Cardiac septum (tissue), 1 donor: Measurements from ENCODE around the gene OR2T3. TPM values are rescaled to one million over a fixed set of nuclear protein-coding genes. Genes with fewer than 3 reads are reported as not detected.
"Not testable (repeated sequence)": the region's sequence is repeated elsewhere in the genome, so short reads cannot be mapped to it uniquely, and the experiment has no call there.

Source experiments
- DNase-seq: peaks from one replicate; pipeline ENCODE4 v3.0.0-alpha.2; 2020; ENCODE audit warnings: low spot score
- intact Hi-C: fragments of 100-400 bp; cut with DNase I; formaldehyde crosslinking; loops from one replicate; pipeline ENCODE4 v1.14.0; 2022
- total RNA-seq: library from RNA; stranded (reverse); fragmentation: NEBNext Ultra II Directional; extraction: Animal tissue kit (Norgen Biotek cat#: 25700); gene quantifications from one replicate; pipeline ENCODE4 v1.2.1, GENCODE V29; 2021
- donor health status: DM: no; HTN: no; CAD: no.

OR2T3 gene
- total RNA-seq, 1 donor from 2014 or later = not detected

GRCh38 chr1:248456635-248457034 lies 16.5 kb upstream of the OR2T3 start:
- DNase-seq, intact Hi-C loops: not testable (repeated sequence)

- DNase-seq, intact Hi-C loops: not testable (repeated sequence)
These were observed 14.0 kb upstream of the OR2T3 start for GRCh38 chr1:248459117-248459516.

- intact Hi-C loops = no loop called here
- no peak for DNase-seq
These were observed 2.0 kb upstream of the OR2T3 start for GRCh38 chr1:248471154-248471553.

- not testable (repeated sequence) for DNase-seq
These were observed 1.0 kb upstream of the OR2T3 start for GRCh38 chr1:248472111-248472510.

GRCh38 chr1:248475660-248476059 lies 2.5 kb downstream of the OR2T3 start:
- intact Hi-C loops = not testable (repeated sequence)

More at GRCh38 chr1:248472111-248472510, 1.0 kb upstream of the OR2T3 start:
- intact Hi-C loops = not testable (repeated sequence)

GRCh38 chr1:248481686-248482579 lies 8.8 kb downstream of the OR2T3 start:
- intact Hi-C loops, DNase-seq: not testable (repeated sequence)

More at GRCh38 chr1:248475660-248476059, 2.5 kb downstream of the OR2T3 start:
- DNase-seq = not testable (repeated sequence)

GRCh38 chr1:248488289-248488688 lies 15.1 kb downstream of the OR2T3 start, which contains the start of gene OR2T5:
Gene OR2T5, plus strand, starts transcription at chr1:248488589. Its CDS starts 0 bp downstream, at chr1:248488589.
- DNase-seq, intact Hi-C loops: not testable (repeated sequence)

- DNase-seq, intact Hi-C loops: not testable (repeated sequence)
These were observed 23.5 kb downstream of the OR2T3 start for GRCh38 chr1:248496661-248497060.

GRCh38 chr1:248500305-248501035 lies 27.3 kb downstream of the OR2T3 start:
- intact Hi-C loops, DNase-seq: not testable (repeated sequence)

GRCh38 chr1:248507773-248508172 lies 34.6 kb downstream of the OR2T3 start, which contains the start of gene OR2G6:
Gene OR2G6, plus strand, starts transcription at chr1:248508073. Its CDS starts 13,574 bp downstream, at chr1:248521647.
- intact Hi-C loops, DNase-seq: not testable (repeated sequence)

GRCh38 chr1:248510217-248510616 lies 37.1 kb downstream of the OR2T3 start:
- DNase-seq, intact Hi-C loops: not testable (repeated sequence)

- intact Hi-C loops = no loop called here
- DNase-seq = no peak
These were observed 48.7 kb downstream of the OR2T3 start for GRCh38 chr1:248521856-248522255.

Other genes with a start within 250 kb of the OR2T3 start
- not detected for gene OR2M4, start 241.9 kb upstream of the OR2T3 start, total RNA-seq
- not detected for gene OR2T33, start 195.4 kb upstream of the OR2T3 start, total RNA-seq
- gene OR2T12, start 169.9 kb upstream of the OR2T3 start, total RNA-seq = not detected
- gene OR2M7, start 148.8 kb upstream of the OR2T3 start, total RNA-seq = not detected
- gene OR14C36, start 124.6 kb upstream of the OR2T3 start, total RNA-seq = not detected
- gene OR2T4, start 111.7 kb upstream of the OR2T3 start, total RNA-seq = not detected
- not detected for gene OR2T6, start 97.6 kb upstream of the OR2T3 start, total RNA-seq
- gene OR2T1, start 70.3 kb upstream of the OR2T3 start, total RNA-seq = not detected
- not detected for gene OR2T2, start 27.7 kb upstream of the OR2T3 start, total RNA-seq
- not detected for gene OR2T5, start 15.2 kb downstream of the OR2T3 start, total RNA-seq
- not detected for gene OR2G6, start 34.7 kb downstream of the OR2T3 start, total RNA-seq
- not detected for gene OR2T29, start 89.4 kb downstream of the OR2T3 start, total RNA-seq
- gene OR2T34, start 101.4 kb downstream of the OR2T3 start, total RNA-seq = not detected
- not detected for gene OR2T10, start 124.3 kb downstream of the OR2T3 start, total RNA-seq
- not detected for gene OR2T11, start 161.7 kb downstream of the OR2T3 start, total RNA-seq
- not detected for gene OR2T35, start 171.9 kb downstream of the OR2T3 start, total RNA-seq
- not detected for gene OR2T27, start 182.2 kb downstream of the OR2T3 start, total RNA-seq
- gene OR14I1, start 229.4 kb downstream of the OR2T3 start, total RNA-seq = not detected